Ovary (tissue), 3 donors: ENCODE data around the gene GABBR1.

ENCODE experiments used
- CTCF ChIP-seq, 3 donors: fragments of 450-650 bp in 2 of 3; fragments of 200-600 bp in 1 of 3; IDR thresholded peaks; one replicate each; pipeline versions ENCODE4 v1.5.1 to v1.8.0; 2016 to 2022; ENCODE audit warnings: antibody characterized with exemption in 3 of 3, mild to moderate bottlenecking in 1 of 3
- EP300 ChIP-seq: sonication (generic); formaldehyde crosslinking; IDR thresholded peaks from one replicate; pipeline ENCODE4 v1.6.1; 2017; ENCODE audit warnings: antibody characterized with exemption
- POLR2A ChIP-seq: fragments of 450-650 bp; IDR thresholded peaks from one replicate; pipeline ENCODE4 v1.6.1; 2017; ENCODE audit warnings: antibody characterized with exemption, mild to moderate bottlenecking, moderate library complexity
- donor health status: DM: no; HTN: no; CAD: no.

- TF ChIP-seq CTCF (IDR thresholded peaks at IDR 0.05) = no peak
- TF ChIP-seq EP300 = no peak
- TF ChIP-seq POLR2A = no peak
These were observed 103.9 kb downstream of the GABBR1 start for GRCh38 chr6:29528988-29529560.
